ENCODE data around the gene NUP88.

Gene NUP88

DNA sequence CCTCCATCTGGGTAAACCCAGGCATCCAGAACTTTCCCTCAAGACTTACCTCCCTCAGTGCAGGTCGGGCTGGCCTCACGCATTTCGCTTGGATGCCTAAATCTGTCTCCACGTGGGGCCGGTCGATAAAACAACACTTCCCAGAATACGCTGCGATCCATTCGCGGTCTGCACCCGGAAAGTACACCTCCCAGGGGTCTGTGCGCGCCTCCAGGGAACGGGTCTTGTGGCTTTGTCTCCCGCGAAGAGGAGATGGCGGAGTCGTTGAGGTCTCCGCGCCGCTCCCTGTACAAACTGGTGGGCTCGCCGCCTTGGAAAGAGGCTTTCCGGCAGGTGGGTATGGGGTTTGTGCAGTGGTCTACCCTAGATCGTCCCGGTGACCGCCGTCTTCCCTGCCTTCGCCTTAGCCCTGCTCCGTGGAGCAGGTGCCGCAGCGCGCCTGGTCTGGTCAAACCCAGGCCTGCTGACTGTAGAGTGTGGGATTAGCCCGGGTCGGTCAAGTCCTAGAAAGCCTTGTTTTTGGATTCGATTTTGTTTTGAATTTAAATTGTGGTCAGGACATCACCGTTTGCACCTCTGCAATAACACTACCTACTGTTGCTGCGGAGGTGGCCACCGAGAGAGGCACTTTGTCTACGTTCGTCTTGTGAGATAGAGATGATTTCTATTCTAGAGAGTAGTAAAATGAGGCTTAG lies 644 bp upstream of the NUP88 start, which contains the start of gene RPAIN:
Gene RPAIN, plus strand, starts transcription at position 224 of the 695 bp plus-strand sequence. Its CDS starts 29 bp downstream, at position 253.
- DNase-seq (ENCODE audit: low spot score): peak; percentile 95

DNA sequence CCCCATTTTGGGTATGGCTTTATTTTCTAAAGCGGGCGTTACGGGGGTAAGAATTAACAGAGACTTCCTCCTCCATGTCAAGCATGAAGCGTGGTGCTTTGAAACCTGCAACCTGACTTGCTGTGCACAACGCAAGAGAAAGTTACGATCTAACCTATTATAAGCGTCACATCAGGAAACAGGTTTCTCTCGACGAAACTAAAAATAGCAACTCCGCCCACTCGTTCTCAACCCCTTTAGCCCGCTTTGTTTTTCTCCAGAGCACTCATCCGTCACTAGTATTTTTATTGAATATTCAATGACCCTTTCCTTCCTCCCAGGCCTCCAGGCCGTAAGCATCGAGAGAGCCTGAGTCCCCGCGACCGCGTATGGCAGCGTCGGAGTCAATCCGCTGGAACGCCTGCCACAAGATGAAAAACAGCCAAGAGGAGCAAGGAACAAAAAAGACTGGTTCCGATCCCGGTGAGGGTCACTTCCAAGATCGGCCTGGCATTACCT lies 555 bp downstream of the NUP88 start:
- peak; percentile 25 for DNase-seq (ENCODE audit: low spot score)

DNA sequence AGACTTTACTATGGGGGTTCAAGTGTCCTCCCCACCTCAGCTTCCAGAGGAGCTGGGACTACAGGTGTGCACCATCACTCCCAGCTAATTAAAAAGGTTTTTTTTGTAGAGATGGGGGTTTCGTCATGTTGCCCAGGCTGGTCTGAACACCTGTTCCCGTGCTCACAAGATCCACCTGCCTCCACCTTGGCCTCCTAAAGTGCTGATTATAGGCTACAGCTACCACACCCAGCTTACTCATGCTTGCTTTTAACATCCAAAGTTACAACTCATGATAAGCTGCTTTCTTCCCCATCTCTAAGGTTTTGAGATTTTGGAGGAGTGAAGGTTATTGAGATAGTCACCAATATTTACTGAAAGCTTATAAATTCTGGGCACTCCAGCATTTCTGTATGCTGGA lies 2.6 kb downstream of the NUP88 start:
- DNase-seq (ENCODE audit: low spot score): no peak

DNA sequence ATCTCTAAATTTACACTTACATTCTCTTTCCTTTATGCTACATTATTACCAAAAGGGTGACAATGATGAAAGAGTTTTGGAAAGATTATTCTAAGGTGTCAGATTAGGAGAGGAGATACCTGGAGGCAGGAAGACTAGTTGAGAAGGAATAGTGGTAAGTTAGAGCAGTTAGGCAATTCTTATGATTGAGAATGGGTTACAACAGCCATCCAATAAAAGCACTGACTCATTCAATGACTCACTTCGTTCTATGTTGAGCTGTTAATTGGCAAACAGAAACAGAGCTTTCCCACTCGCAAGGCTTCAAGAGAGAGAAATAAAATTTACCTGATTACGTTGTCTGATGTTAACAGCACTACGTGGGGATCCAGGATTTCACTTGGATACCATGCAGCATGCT lies 5.8 kb downstream of the NUP88 start:
- peak; percentile 48 for DNase-seq (ENCODE audit: low spot score)

DNA sequence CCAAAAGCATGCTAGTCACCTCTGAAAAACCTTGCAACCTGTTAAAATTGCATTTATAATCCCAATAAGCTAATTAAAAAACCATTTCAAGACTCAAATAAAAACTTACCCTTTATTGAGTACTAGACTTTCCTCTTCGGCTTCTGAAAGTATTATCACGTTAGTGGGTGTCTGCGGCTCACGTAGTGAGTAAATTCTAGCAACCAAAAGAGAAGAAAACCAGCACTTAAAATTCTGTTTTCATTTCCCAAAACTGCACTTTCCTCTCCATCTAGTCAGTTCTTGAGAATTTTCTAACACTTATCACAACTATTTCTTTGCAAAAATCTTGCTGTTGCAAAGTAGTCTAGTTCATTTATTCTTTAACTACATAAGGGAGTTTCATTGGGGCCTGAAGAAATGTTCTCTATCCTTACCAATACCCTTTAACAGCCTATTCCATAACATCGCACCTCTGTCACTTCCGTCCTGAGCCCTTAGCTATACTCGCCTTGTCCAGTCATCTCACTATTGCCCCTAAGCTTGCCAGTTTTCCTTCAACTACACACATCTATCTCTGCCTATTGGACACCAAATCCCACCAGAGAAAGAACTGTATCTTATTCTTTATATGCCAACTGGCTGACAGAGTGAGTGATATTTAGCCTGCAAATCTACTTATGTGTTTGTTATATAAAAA lies 8.7 kb downstream of the NUP88 start:
- no peak for DNase-seq (ENCODE audit: low spot score)

DNA sequence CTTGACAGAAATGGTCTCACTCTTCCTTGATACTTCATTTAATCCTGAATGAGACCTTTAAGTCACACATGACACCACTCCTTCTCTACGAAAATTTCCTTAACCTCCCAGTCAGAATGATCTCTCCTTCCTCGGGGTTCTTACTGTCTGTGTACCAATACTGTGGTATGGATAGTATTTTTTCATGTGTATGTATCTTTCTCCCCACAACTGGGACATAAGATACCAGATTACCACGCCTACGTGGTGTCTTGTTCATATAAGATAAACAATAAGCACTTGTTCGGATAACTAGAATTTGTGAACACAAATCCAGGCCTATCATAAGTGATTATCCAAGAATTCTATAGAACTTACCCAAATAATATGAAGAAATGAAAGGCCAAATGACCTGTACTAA lies 11.3 kb downstream of the NUP88 start:
- DNase-seq (ENCODE audit: low spot score): no peak

DNA sequence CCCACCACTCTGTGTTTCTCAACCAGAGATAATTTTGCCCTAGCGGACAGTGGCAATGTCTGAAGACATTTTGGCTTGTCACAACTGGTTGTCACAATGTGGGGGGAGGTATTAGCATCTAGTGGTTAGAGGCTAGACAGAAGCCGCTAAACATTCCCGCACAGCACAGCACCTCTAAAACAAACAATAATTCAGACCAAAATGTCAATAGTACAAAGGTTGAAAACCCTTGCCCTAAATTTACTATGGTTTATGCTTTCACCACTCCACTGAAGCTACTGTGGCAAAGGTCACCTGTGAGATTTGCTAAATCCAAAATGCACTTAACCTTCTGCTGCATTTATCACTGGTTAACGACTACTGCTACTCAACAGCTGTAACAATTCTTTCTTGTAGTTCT lies 14.1 kb downstream of the NUP88 start:
- no peak for DNase-seq (ENCODE audit: low spot score)

DNA sequence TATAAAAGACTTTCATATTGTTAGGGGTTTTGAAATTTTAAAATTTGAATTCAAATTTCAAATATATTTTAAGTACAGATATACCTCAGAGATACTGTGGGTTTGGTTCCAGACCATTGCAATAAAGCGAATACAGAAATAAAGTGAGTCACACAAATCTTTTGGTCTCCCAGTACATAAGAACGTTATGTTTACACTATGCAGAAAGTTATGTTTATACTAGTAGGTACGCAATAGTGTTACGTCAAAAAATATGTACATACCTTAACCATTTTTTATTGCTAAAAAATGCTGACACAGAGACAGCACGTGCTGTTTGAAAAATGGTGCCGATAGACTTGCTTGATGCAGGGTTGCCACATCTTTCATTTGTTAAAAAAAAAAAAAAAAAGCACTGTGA lies 19.7 kb downstream of the NUP88 start:
- DNase-seq (ENCODE audit: low spot score): no peak

DNA sequence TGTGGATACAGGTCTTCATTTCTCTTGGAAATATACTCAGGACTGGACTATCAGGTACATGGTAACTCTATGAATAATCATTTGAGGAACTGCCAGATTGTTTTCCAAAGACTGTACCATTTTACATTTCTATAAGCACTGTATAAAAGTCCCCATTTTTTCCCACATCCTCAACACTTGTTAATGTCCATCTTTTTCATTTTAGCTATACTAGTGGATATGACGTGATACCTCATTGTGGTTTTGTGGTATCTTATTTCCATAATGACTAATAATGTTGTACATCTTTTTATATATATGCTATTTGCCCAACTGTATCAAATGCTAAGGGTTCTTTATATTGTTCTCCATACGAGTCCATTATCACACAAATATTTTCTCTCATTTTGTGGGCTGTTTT lies 22.9 kb downstream of the NUP88 start:
- no peak for DNase-seq (ENCODE audit: low spot score)

DNA sequence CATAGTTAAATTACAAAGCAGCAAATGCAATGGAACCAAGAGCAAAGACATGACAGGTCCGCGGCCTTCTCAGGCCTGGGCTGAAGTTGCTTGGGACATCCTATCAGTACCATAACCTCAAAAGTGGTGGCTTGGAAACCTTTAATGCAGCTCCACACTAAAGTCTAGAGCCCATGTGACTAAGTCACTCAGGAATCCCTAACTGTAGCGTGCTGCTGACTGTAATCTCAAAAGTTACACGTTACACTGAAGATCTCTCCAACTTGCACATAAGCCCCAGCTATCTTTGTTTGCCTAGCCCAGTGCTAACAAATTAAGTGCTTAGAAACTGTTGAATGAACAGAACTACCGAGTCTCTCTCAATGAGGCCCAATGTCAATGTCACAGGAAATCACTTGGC lies 27.8 kb downstream of the NUP88 start:
- no peak for DNase-seq (ENCODE audit: low spot score)

DNA sequence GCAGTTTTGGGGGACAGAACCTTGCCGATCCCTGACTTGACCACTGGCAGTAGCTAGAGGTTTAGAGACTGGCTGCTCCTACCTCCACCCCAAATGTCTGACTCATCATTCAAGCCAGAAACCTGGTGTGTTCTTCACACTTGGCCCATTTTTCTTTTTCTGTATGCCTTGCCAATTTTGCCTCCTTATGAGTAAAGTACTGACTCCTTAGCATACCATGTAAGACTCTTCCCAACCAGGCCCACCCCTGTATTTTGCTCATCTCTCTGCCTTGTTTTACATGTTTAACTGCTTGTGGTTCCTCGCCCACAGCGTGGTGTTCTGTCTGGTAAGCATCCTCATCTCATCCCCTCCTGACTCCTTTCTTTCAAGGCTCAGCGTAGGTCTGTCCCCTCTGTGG lies 37.9 kb downstream of the NUP88 start:
- DNase-seq (ENCODE audit: low spot score): no peak

DNA sequence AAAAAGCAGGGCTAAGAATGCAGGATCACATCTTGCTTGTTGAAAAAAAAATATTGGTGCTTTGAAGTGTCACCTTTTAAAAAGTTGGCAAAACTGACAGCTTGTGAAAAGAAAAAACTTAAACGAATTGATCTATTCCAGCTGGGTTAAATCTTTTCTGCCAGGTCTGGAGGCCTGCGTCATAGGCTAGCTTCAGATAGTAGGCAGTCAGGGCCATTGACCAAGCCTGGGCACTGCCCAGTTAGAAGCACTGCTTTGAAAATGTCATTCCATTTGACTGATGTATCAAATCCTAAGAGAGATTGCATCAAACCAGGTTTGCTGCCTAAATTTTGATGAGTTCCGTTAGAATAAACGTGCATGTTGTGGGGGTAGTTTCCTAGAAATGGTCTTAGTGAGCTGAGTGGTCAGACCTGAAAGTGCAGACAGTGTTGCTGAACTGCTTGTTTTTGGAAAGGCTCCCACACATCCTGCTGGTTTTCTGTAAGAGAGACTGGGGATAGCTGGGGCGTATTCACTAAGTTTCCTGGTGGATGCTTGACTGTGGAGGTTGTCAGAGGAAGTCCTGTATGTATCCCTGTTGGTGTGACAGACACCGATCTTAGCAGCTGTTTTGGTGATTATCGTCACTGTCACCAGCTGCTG lies 38.8 kb downstream of the NUP88 start:
- no peak for DNase-seq (ENCODE audit: low spot score)

DNA sequence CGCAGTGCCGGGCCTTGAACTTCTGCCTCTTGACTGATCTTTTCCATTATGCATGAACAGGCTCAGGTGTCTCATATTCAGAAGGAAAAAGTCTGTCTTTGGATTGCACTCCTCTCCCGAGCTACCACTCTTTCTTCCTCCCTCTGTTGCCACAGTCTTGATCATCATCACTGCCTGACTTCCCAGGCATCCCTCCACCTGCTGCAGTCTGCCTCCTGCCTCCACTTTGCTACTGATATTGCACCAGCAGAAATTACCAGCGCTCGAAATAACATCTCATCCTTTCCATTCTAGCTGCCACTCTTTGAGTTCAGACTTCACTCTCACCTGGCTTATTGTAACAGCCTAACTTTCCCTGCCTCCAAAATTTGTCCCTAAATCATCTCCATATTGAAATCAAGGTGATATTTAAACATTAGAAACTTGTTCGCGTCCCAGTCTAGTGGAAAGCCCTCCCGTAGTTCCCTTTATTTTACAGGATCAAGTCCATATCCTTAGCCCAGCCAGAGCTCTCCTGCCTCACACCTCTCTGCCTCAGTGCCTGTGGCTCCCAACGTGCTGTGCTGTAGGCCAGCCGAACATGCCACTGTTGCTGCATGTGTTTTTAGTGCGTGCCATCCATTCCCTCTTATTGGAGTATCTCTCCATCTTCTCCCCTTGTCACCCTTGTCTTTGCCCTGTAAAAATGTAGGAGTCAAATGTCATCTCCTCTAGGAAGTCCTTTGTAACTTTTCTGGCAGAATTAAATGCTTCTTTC lies 39.9 kb downstream of the NUP88 start:
- no peak for DNase-seq (ENCODE audit: low spot score)

DNA sequence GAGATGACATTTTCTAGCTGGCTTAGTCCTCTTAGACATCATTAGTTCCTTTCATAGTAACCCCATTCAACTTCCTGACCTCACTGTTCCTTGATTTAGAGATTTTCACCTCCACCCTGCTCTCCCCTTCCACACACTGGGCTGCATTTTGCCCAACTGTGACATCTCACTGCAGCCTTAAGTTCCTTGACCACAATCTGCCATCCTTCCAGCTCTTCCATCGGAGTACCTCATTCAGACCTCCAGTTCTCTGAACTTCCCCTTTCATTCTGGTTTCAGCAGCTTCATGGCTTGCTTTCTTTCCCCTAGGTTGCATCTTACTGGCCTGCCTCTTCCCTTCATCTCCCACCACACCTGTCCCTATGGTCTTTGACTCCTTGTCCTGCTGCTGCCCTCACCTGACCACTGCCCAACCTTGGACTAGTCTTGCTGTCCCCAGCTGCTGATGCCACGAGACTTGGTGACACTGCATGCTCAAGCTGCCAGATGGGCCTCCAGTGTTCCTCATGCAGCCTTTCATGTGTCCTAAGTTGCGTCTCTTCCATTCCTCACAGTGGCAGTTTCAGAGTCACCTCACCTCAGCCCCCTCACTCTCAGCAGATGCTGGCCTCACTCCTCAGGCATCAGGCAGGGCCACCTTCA lies 40.8 kb downstream of the NUP88 start:
- DNase-seq (ENCODE audit: low spot score): no peak

DNA sequence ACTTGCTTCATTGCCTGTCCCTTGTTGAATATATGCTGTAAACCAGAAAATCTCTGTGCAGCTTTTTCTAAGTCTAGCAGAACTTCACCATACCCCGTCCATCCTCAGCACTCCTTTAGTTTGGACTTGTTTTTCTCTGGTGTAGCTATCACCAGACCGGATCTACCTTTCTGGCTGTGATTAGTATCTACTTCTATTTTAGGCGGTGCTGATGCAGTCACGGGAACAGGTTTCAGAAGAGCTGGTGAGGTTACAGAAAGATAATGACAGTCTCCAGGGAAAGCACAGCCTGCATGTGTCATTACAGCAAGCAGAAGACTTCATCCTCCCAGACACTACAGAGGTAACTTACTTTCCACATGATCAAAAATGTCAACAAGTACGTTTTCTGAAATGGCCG lies 46.4 kb downstream of the NUP88 start:
- no peak for DNase-seq (ENCODE audit: low spot score)

DNA sequence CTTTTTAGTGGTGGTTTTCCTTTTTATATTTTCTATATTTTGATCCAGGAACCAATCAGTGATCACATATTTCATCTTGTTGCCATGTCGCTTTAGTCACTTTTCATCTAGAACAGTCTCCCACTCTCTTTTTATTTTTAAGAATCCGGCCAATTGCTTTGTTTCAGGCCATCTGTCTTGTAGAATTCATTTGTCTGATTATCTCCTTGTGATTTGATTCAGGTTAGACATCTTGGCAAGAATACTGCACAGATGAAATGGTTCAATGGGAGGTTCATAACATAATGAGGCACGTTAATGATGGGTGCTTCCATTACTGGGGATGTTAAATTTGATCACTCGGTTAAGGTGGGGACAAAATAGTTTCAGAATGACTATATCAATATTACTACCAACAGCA lies 49.1 kb downstream of the NUP88 start:
- peak; percentile 15 for DNase-seq (ENCODE audit: low spot score)

DNA sequence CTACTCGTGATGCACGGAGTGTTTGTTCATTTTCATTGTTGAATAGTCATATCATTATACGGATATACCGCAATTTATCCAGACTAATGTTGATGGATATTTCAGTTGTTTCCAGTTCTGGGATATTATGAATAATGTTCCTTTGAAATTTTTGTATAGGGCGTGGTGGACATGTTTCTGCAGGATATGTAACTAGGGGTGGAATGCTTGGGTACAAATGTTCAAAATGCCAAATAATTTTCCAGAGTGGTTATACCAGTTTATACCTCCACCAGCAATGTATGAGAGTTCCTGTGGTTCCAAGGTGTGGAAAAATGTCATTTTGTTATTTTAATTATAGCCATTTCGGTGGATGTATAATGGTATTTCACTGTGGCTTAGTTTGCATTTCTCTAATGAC lies 53.6 kb downstream of the NUP88 start:
- no peak for DNase-seq (ENCODE audit: low spot score)

DNA sequence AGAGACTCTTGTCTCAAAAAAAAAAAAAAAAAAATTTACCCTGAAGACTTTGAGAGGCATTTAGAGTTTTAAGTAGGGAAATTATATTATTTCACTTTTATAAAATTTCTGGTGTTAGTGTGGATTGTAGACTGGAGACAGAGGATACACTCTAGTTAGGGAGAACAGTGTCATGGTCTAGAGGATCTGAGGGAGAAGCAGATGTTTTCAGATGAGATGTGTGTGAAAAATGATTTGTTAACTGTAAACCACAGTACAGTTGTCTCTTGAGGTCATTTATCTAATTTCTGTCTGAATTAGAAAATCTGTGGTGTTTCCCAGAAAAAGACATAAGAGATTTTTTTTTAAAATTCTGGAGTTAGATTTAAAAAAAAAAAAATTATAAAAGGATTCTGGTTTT lies 54.8 kb downstream of the NUP88 start:
- DNase-seq (ENCODE audit: low spot score): no peak

DNA sequence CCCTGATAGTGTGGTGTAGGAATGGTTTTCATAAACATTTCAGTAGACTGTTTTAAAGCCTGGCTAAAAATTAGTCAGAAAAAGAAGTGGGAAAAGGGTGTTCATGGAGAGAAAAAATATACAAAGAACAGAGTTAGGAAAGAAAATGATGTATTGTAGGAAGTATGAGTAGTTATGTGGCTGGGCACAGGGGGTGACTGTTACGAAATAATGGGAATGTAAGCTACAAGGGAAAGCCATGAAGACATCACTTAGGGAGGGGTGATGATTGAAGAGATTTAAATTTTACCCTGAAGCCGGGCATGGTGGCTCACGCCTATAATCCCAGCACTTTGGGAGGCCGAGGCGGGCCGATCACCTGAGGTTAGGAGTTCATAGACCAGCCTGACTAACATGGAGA lies 55.3 kb downstream of the NUP88 start:
- no peak for DNase-seq (ENCODE audit: low spot score)

DNA sequence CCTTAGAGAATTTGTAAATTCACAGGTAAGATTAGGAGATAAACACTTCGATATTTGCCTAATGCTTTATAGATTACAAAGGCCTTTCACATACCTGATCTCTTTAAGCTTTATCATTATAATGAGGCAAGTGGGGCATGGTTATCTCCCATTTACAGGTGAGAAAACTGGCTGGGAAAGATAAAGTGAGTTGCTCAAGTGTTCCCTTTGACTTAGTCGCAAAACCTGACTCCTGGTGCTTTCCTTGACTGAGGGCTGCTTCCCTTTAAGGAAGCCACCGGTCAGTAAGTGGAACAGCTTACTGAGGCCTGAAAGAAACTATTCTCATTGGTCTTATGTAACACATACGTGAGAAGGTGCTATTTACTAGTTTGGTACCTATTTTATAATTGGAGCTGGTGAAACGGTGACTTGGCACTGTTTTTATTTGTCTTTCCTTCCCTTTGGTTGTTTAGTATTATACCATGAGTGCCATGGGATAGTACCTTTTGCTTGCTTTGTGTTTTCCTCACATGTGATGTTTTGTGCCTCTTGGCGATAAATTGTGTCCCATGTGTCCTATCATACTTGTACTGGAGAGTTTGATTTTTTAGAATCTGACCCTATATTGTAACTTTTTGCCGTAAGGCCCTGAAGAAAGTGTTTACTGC lies 57.2 kb downstream of the NUP88 start:
- no peak for DNase-seq (ENCODE audit: low spot score)

DNA sequence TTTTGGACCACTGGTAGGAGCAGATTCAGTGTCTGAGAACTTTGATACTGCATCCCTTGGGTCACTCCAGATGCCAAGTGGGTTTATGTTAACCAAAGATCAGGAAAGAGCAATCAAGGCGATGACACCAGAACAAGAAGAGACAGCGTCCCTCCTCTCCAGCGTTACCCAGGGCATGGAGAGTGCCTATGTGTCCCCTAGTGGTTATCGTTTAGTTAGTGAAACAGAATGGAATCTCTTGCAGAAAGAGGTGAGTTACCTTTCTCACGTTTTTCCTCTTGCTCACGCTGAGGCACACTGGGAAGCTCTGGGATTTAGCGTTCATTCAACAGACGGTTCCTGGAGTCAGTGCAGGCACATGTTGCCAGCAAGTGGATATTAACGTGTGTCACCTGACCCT lies 58.0 kb downstream of the NUP88 start:
- no peak for DNase-seq (ENCODE audit: low spot score)
